ENCODE measurements around the gene CCNY.

The CCNY gene

GRCh38 chr10:35442028-35442427 lies 105.7 kb downstream of the CCNY start:
- Histone ChIP-seq H3K4me3 (ENCODE audit: low read length) (no peak overlapping the region), H3K4me1 (ENCODE audit: control insufficient read depth, low read length) (peaks cover 11% of the 10 kb centered on the region), H3K27me3 (ENCODE audit: control insufficient read depth, low read length) (no peaks in the 10 kb centered on the region), H3K9me2 (replicated peaks; ENCODE audit: control insufficient read depth, low read length) (no peaks in the 10 kb centered on the region), H3F3A (ENCODE audit: control insufficient read depth, insufficient read depth) (no peaks in the 10 kb centered on the region), H3K27ac (ENCODE audit: low read depth, low read length) (no peak overlapping the region), H3K9me3 (ENCODE audit: control insufficient read depth, insufficient read depth, low read length) (peaks cover 47% of the 10 kb centered on the region), H4K20me1 (ENCODE audit: control insufficient read depth, insufficient read depth, low read depth, low read length) (peaks cover 2% of the 10 kb centered on the region; the same call in 1 of the 2 replicates), H3K36me3 (ENCODE audit: control insufficient read depth, low read length) (no peaks in the 10 kb centered on the region), H3K79me2 (ENCODE audit: control insufficient read depth, low read length) (peaks cover 63% of the 10 kb centered on the region), H3K4me2 (ENCODE audit: low read length) (no peak overlapping the region)
- TF ChIP-seq CTCF (IDR thresholded peaks at IDR 0.05; ENCODE audit: low read depth, low read length, poor library complexity, severe bottlenecking) (no peak), EZH2phosphoT487 (IDR thresholded peaks at IDR 0.05; ENCODE audit: borderline replicate concordance, low read length) (no peak)

GRCh38 chr10:35442592-35442991 lies 106.3 kb downstream of the CCNY start:
- Histone ChIP-seq H3K27ac (ENCODE audit: low read depth, low read length) (no peak overlapping the region), H3K36me3 (ENCODE audit: control insufficient read depth, low read length) (no peaks in the 10 kb centered on the region), H3K9me2 (replicated peaks; ENCODE audit: control insufficient read depth, low read length) (no peaks in the 10 kb centered on the region), H4K20me1 (ENCODE audit: control insufficient read depth, insufficient read depth, low read depth, low read length) (peaks cover 2% of the 10 kb centered on the region; the same call in 1 of the 2 replicates), H3K9me3 (ENCODE audit: control insufficient read depth, insufficient read depth, low read length) (peaks cover 47% of the 10 kb centered on the region), H3K4me1 (ENCODE audit: control insufficient read depth, low read length) (peaks cover 11% of the 10 kb centered on the region), H3F3A (ENCODE audit: control insufficient read depth, insufficient read depth) (no peaks in the 10 kb centered on the region), H3K27me3 (ENCODE audit: control insufficient read depth, low read length) (no peaks in the 10 kb centered on the region), H3K4me2 (ENCODE audit: low read length) (no peak overlapping the region), H3K4me3 (ENCODE audit: low read length) (no peak overlapping the region), H3K79me2 (ENCODE audit: control insufficient read depth, low read length) (peaks cover 64% of the 10 kb centered on the region)
- TF ChIP-seq CTCF (IDR thresholded peaks at IDR 0.05; ENCODE audit: low read depth, low read length, poor library complexity, severe bottlenecking) (no peak), EZH2phosphoT487 (IDR thresholded peaks at IDR 0.05; ENCODE audit: borderline replicate concordance, low read length) (no peak)

- peaks cover 2% of the 10 kb centered on the region; the same call in 1 of the 2 replicates for H4K20me1 ChIP-seq (ENCODE audit: control insufficient read depth, insufficient read depth, low read depth, low read length)
These were observed 107.5 kb downstream of the CCNY start for GRCh38 chr10:35443858-35444257.

More at GRCh38 chr10:35443858-35444257, 107.5 kb downstream of the CCNY start:
- no peak overlapping the region for H3K27ac ChIP-seq (ENCODE audit: low read depth, low read length)
- no peak for TF ChIP-seq EZH2phosphoT487 (IDR thresholded peaks at IDR 0.05; ENCODE audit: borderline replicate concordance, low read length)
- no peak for TF ChIP-seq CTCF (IDR thresholded peaks at IDR 0.05; ENCODE audit: low read depth, low read length, poor library complexity, severe bottlenecking)
- H3F3A ChIP-seq (ENCODE audit: control insufficient read depth, insufficient read depth) = no peaks in the 10 kb centered on the region
- no peak overlapping the region for H3K4me3 ChIP-seq (ENCODE audit: low read length)
- peaks cover 11% of the 10 kb centered on the region for H3K4me1 ChIP-seq (ENCODE audit: control insufficient read depth, low read length)
- H3K36me3 ChIP-seq (ENCODE audit: control insufficient read depth, low read length) = no peaks in the 10 kb centered on the region
- peaks cover 76% of the 10 kb centered on the region for H3K79me2 ChIP-seq (ENCODE audit: control insufficient read depth, low read length)
- peaks cover 47% of the 10 kb centered on the region for H3K9me3 ChIP-seq (ENCODE audit: control insufficient read depth, insufficient read depth, low read length)
- no peak overlapping the region for H3K4me2 ChIP-seq (ENCODE audit: low read length)
- H3K9me2 ChIP-seq (replicated peaks; ENCODE audit: control insufficient read depth, low read length) = no peaks in the 10 kb centered on the region
- no peaks in the 10 kb centered on the region for H3K27me3 ChIP-seq (ENCODE audit: control insufficient read depth, low read length)

All from DOHH2 (cell line).